Measurements from ENCODE around the gene AMBP.

DNA sequence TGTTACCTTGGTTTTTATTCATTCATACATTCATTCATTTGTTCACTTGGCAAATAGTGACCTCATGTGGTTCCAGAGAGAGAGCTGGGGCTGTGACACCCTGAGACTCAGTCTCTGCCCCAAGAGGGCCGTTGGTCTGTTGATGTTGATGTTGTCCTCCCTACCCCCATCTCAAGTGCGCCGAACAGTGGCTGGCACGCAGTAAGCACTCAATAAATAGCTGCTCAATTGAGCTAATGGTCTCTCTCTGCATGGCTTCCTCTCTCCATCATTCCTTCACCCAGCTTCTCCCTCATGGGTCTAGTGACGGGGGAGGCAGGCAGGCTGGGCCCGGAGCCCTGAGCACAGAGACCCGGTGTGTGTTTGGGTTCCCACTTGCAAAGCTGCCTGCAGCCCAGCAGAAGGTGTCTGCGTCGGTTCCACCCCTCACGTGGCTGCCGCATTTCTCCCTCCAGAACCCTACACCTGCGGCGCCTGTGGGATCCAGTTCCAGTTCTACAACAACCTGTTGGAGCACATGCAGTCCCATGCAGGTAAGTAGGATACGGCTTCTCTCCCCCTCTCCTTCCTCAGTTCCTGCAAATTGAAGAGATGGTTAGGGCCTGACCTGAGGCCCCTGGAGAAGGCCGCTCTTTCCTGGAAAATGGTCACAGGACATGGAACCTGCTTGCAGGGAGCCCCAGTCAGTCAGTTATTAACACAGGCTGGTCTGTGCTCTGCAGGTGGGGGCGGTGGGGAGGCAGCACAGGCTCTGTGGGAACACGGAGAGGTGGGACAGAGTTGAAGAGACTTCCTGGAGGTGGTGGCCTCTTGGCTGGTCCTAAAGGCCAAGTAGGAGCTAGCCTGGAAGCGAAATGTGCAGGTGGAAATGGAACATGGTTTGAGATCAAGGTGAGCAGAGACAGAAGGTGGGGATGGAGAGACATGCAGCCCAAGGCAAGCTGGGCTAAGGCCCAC, 42.0 kb downstream of the AMBP start:
- no peak for TF ChIP-seq TCF12 (IDR thresholded peaks at IDR 0.05)
- no peak for TF ChIP-seq EZH2phosphoT487 (IDR thresholded peaks at IDR 0.05; ENCODE audit: borderline replicate concordance, low read depth)
- TF ChIP-seq, protein P1, sequence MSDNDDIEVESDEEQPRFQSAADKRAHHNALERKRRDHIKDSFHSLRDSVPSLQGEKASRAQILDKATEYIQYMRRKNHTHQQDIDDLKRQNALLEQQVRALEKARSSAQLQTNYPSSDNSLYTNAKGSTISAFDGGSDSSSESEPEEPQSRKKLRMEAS (IDR thresholded peaks at IDR 0.05; ENCODE audit: low read depth) = no peak
- no peak for TF ChIP-seq MXI1 (IDR thresholded peaks at IDR 0.05; ENCODE audit: low read depth, low read length)
- no peak for TF ChIP-seq EP300 (IDR thresholded peaks at IDR 0.05; ENCODE audit: borderline replicate concordance in 1 of 2, low read depth in 1 of 2, low read length in 1 of 2)
- TF ChIP-seq SMC3 (IDR thresholded peaks at IDR 0.05; ENCODE audit: low read depth, low read length) = no peak
- TF ChIP-seq, protein P2, sequence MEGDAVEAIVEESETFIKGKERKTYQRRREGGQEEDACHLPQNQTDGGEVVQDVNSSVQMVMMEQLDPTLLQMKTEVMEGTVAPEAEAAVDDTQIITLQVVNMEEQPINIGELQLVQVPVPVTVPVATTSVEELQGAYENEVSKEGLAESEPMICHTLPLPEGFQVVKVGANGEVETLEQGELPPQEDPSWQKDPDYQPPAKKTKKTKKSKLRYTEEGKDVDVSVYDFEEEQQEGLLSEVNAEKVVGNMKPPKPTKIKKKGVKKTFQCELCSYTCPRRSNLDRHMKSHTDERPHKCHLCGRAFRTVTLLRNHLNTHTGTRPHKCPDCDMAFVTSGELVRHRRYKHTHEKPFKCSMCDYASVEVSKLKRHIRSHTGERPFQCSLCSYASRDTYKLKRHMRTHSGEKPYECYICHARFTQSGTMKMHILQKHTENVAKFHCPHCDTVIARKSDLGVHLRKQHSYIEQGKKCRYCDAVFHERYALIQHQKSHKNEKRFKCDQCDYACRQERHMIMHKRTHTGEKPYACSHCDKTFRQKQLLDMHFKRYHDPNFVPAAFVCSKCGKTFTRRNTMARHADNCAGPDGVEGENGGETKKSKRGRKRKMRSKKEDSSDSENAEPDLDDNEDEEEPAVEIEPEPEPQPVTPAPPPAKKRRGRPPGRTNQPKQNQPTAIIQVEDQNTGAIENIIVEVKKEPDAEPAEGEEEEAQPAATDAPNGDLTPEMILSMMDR (IDR thresholded peaks at IDR 0.05) = no peak
- no peak for TF ChIP-seq FOXM1 (IDR thresholded peaks at IDR 0.05; ENCODE audit: low read depth)
- TF ChIP-seq TAF1 (IDR thresholded peaks at IDR 0.05; ENCODE audit: borderline replicate concordance, low read depth, low read length) = no peak
- TF ChIP-seq, protein P3, sequence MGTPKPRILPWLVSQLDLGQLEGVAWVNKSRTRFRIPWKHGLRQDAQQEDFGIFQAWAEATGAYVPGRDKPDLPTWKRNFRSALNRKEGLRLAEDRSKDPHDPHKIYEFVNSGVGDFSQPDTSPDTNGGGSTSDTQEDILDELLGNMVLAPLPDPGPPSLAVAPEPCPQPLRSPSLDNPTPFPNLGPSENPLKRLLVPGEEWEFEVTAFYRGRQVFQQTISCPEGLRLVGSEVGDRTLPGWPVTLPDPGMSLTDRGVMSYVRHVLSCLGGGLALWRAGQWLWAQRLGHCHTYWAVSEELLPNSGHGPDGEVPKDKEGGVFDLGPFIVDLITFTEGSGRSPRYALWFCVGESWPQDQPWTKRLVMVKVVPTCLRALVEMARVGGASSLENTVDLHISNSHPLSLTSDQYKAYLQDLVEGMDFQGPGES (IDR thresholded peaks at IDR 0.05; ENCODE audit: low read depth, low read length) = no peak
- TF ChIP-seq POLR2AphosphoS5 (IDR thresholded peaks at IDR 0.05; ENCODE audit: low read depth, low read length) = no peak
